Upper lobe of right lung (tissue), 1 donor: ENCODE data around the gene ING5. TPM values are rescaled to one million over a fixed set of nuclear protein-coding genes. Genes with fewer than 3 reads are reported as not detected.
"Not testable (repeated sequence)": the region's sequence is repeated elsewhere in the genome, so short reads cannot be mapped to it uniquely, and the experiment has no call there.

Source experiments
- ATAC-seq: fragments of 200-7000 bp; cut with Tn5 transposase; one replicate; pipeline ENCODE4 v1.9.1; 2020; ENCODE audit warnings: mild to moderate bottlenecking, moderate library complexity
- DNase-seq: peaks from one replicate; pipeline ENCODE4 v3.0.0-alpha.2; 2020
- H3K27ac ChIP-seq: fragments of 200-600 bp; one replicate; pipeline ENCODE4 v1.8.0; 2022
- H3K27me3 ChIP-seq: fragments of 200-600 bp; one replicate; pipeline ENCODE4 v1.8.0; 2022; ENCODE audit warnings: mild to moderate bottlenecking
- H3K36me3 ChIP-seq: fragments of 200-600 bp; one replicate; pipeline ENCODE4 v1.8.0; 2022
- H3K4me1 ChIP-seq: fragments of 200-600 bp; one replicate; pipeline ENCODE4 v1.8.0; 2022
- H3K4me3 ChIP-seq: fragments of 200-600 bp; one replicate; pipeline ENCODE4 v1.8.0; 2022; ENCODE audit warnings: mild to moderate bottlenecking
- H3K9me3 ChIP-seq: fragments of 200-600 bp; one replicate; pipeline ENCODE4 v1.8.0; 2022
- CTCF ChIP-seq: fragments of 200-600 bp; IDR thresholded peaks from one replicate; pipeline ENCODE4 v1.8.0; 2022; ENCODE audit warnings: antibody characterized with exemption
- intact Hi-C: fragments of 100-400 bp; cut with DNase I; formaldehyde crosslinking; loops from one replicate; pipeline ENCODE4 v1.11.0; 2022
- total RNA-seq: library from RNA; stranded (reverse); fragmentation: NEBNext Ultra II Directional; extraction: Animal tissue kit (Norgen Biotek cat#: 25700); gene quantifications from one replicate; pipeline ENCODE4 v1.2.1, GENCODE V29; 2021
- donor health status: DM: no; HTN: yes; CAD: no; lungs with severe emphysema.

Gene ING5
- total RNA-seq, 1 donor from 2014 or later, result 36.5 TPM

GRCh38 chr2:241660593-241661213, 41.1 kb upstream of the ING5 start:
- Histone ChIP-seq H3K4me3 (no peak overlapping the region), H3K27me3 (no peaks in the 10 kb centered on the region), H3K9me3 (no peaks in the 10 kb centered on the region), H3K27ac (no peak overlapping the region), H3K4me1 (no peaks in the 10 kb centered on the region), H3K36me3 (peaks cover 42% of the 10 kb centered on the region)
- DNase-seq (no peak), ATAC-seq (no peak)
- intact Hi-C loops, result no loop called here
- TF ChIP-seq CTCF, result no peak

GRCh38 chr2:241662731-241663130, 39.1 kb upstream of the ING5 start:
- intact Hi-C loops, H3K4me3 ChIP-seq, H3K27ac ChIP-seq, H3K9me3 ChIP-seq, ATAC-seq, H3K4me1 ChIP-seq, H3K27me3 ChIP-seq, DNase-seq: not testable (repeated sequence)
- peaks cover 46% of the 10 kb centered on the region for H3K36me3 ChIP-seq

GRCh38 chr2:241665731-241666440, 36.0 kb upstream of the ING5 start:
- Histone ChIP-seq H3K36me3 (peaks cover 47% of the 10 kb centered on the region), H3K4me1 (no peaks in the 10 kb centered on the region), H3K4me3 (no peak overlapping the region), H3K9me3 (no peaks in the 10 kb centered on the region), H3K27ac (no peak overlapping the region), H3K27me3 (no peaks in the 10 kb centered on the region)
- DNase-seq (no peak), ATAC-seq (no peak)
- intact Hi-C loops, result no loop called here
- no peak for TF ChIP-seq CTCF

- Histone ChIP-seq H3K4me1 (no peaks in the 10 kb centered on the region), H3K4me3 (no peak overlapping the region), H3K9me3 (no peaks in the 10 kb centered on the region), H3K36me3 (peaks cover 56% of the 10 kb centered on the region), H3K27me3 (no peaks in the 10 kb centered on the region), H3K27ac (no peak overlapping the region)
- ATAC-seq, result no peak
- DNase-seq, result no peak
- intact Hi-C loops, result no loop called here
- TF ChIP-seq CTCF, result no peak
Measured at GRCh38 chr2:241666627-241667400, 35.0 kb upstream of the ING5 start.

GRCh38 chr2:241668354-241668753, 33.5 kb upstream of the ING5 start:
- intact Hi-C loops, result no loop called here
- no peak for ATAC-seq
- Histone ChIP-seq H3K9me3 (no peaks in the 10 kb centered on the region), H3K27me3 (no peaks in the 10 kb centered on the region), H3K4me1 (no peaks in the 10 kb centered on the region), H3K27ac (no peak overlapping the region), H3K36me3 (peaks cover 65% of the 10 kb centered on the region), H3K4me3 (no peak overlapping the region)
- no peak for DNase-seq
- no peak for TF ChIP-seq CTCF

GRCh38 chr2:241668839-241669238, 33.0 kb upstream of the ING5 start:
- TF ChIP-seq CTCF, result no peak
- H3K27ac ChIP-seq, result no peak overlapping the region
- H3K4me3 ChIP-seq, result no peak overlapping the region
- H3K27me3 ChIP-seq, result no peaks in the 10 kb centered on the region
- H3K4me1 ChIP-seq, result no peaks in the 10 kb centered on the region
- peaks cover 65% of the 10 kb centered on the region for H3K36me3 ChIP-seq
- ATAC-seq (no peak), DNase-seq (no peak)
- H3K9me3 ChIP-seq, result no peaks in the 10 kb centered on the region
- intact Hi-C loops, result no loop called here
